Kidney capillary endothelial cell (primary cell): ENCODE measurements around the gene B3GAT2.

Source experiments
- DNase-seq: peaks from one replicate; pipeline ENCODE4 v3.0.0-alpha.2; 2018; ENCODE audit warnings: low spot score

The B3GAT2 gene

DNA sequence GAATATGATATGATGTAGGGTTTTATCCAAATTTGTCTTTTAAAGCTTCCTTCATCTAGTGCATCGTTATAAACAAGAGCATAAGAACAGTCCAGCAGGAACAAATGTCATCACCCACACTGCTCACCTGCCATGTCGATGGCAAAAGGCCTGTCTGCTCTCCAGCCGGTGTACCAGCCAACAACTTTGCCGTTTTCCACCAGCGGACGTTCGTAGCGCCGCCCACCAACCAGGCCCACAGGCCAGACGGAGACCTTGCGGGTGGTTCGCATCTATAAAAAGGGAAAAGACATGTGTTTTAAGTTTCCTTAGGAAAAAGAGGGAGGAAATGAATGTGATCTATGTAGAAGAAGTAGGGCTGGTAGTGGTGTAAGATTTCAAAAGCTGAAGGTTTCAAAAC lies 62.9 kb downstream of the B3GAT2 start:
- no peak for DNase-seq

- no peak for DNase-seq
These were observed 67.6 kb downstream of the B3GAT2 start for GRCh38 chr6:70889270-70889669.

GRCh38 chr6:70886661-70887060 lies 70.2 kb downstream of the B3GAT2 start:
- no peak for DNase-seq

GRCh38 chr6:70886071-70886470 lies 70.8 kb downstream of the B3GAT2 start:
- DNase-seq = no peak

GRCh38 chr6:70884074-70884983 lies 72.5 kb downstream of the B3GAT2 start:
- DNase-seq = peak; percentile 64

- no peak for DNase-seq
These were observed 77.4 kb downstream of the B3GAT2 start for GRCh38 chr6:70879496-70879895.

- DNase-seq = no peak
These were observed 82.5 kb downstream of the B3GAT2 start for GRCh38 chr6:70874181-70874913.

- no peak for DNase-seq
These were observed 84.4 kb downstream of the B3GAT2 start for GRCh38 chr6:70872469-70872868.

DNA sequence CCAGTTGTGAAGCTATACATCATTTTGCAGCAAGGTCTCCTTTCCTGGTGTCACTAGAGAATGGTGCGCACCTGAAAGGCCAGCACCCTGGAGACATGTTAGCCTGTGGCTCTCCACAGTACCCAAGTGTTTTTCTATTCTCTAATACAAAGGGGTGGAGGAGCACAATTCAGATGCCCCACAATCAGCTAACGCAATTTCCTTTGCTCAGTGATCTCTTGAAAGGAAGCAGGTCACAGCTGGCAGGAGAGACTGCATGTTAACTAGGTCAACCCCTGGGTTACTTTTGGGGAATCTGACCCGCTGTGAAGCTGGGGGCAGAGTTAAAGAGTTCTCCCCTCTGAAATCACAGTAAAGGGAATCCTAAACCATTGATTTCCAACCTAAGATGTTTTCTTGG lies 92.5 kb downstream of the B3GAT2 start:
- DNase-seq = no peak

DNA sequence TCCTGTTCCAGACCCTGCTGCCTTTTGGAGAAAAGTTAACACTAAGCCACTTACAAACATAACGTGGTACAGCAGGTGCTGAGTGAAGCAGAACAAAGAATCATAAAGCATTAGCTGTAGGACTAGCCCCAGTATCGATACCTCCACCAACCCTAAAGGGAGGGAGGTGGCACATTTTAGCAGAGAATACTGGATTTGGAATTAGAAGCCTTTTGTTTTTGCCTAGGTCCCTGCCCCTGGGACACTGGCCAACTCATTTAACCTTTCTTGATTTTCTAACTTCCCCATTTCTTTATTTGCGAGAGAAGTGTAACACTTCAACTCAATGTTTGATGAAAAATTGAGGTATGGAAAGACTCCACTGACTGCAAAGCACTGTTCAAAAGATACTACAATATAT lies 93.5 kb downstream of the B3GAT2 start:
- DNase-seq = no peak

GRCh38 chr6:70860920-70861319 lies 95.9 kb downstream of the B3GAT2 start:
- no peak for DNase-seq

DNA sequence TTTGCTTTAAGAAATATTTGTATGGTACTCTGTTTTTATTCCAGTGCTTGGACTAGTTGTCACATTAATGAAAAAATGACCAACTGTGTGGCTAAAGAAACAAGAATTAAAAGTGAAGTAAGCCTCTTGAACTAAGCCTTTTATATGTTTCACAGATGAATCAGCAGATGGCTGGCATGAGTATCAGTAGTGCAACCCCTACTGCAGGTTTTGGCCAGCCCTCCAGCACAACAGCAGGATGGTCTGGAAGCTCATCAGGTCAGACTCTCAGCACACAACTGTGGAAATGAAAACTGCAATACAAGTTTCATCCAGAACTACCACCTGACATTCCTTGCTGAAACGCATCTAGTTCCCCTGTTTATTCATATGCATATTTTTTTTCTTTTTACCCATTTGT lies 96.8 kb downstream of the B3GAT2 start:
- DNase-seq = no peak

DNA sequence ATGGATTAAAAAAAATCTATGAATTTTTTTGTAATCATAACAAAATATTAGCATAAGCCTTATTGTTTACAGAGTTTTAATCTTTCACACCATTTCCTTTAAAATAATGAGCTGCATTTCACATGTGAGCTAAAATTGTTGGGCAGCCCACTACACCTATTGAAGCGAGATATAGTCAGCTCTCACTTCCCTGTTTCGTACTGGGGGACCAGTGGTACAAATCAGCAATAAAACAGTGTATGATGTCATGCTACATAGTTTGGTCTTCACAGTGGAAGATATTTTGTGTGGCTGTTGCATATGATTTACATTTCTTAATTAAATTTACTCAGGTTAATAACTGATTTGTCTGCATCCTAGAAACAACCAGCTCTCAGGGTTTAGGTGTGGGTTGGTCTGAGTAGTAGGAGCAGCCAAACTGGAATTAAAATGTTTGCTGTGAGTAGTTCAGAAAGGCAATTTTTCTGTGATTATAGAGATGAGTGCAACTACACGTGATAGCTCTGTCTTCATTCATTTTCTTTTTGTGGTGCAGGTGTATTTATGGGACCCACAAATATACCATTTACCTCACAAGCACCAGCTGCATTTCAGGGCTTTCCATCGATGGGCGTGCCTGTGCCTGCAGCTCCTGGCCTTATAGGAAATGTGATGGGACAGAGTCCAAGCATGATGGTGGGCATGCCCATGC lies 99.3 kb downstream of the B3GAT2 start:
- no peak for DNase-seq

GRCh38 chr6:70852667-70853246 lies 104.1 kb downstream of the B3GAT2 start:
- DNase-seq = no peak

DNA sequence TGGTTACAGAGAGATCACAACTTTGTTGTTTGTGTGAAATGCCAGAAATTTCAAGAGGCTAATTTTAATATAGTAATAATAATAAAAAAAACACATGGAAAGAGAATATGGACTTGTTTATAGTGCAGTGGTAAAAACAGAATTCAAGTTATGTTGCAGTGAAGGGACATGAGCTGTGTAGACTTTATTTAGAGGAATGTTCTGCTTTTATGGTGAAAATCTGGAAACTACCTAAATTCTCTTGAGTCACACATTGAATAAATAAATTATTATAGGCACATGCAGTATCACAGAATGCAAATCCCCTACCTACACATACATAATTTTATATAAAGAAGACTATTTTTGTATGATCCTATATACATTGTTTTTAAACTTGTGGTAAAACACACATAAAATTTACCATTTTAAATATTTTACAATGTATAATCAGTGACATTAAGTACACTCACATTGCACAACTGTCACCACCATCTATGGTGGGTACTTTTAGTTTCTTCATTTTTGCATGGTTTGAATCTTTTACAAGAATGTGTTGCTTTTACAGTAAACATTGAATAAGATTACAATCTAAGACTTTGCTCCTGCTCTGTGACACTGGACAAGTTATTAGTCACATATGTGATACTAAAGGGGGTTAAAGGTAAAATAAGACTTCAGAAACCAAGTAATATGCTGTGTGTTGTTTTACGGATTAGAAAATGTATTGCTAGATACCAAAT lies 107.4 kb downstream of the B3GAT2 start:
- DNase-seq = no peak

- no peak for DNase-seq
These were observed 109.5 kb downstream of the B3GAT2 start for GRCh38 chr6:70847106-70848084.

- no peak for DNase-seq
These were observed 110.5 kb downstream of the B3GAT2 start for GRCh38 chr6:70846207-70846835.

DNA sequence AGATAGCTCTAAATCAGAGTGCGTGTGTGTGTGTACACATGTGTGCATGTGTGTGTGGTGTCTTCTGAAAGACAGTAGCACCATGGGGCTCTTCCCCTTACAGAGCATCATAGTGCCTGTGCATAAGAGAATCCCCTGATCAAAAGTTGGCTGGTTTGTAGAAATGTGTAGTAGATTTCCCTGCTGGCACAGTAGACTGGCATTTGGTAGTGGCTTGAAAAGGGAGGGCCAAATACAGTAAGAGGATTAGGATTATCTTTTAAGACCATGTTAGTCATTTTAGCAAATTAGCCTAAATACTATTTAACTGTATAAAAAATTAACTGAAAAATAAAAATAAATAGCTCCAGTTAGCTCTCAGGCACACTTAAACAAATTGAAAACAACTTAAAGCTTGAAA lies 112.6 kb downstream of the B3GAT2 start:
- DNase-seq = no peak

GRCh38 chr6:70843328-70843918 lies 113.4 kb downstream of the B3GAT2 start:
- no peak for DNase-seq

- no peak for DNase-seq
These were observed 114.3 kb downstream of the B3GAT2 start for GRCh38 chr6:70842541-70842940.
